B cell (primary cell): Measurements from ENCODE around the gene SPSB3.

Experiments used
- EZH2 ChIP-seq: IDR thresholded peaks from 2 replicates; pipeline ENCODE4 v1.6.1; 2012; ENCODE audit warnings: borderline replicate concordance, low read depth, mild to moderate bottlenecking, moderate library complexity, low read length; ENCODE audit not compliant: insufficient read depth, poor library complexity, severe bottlenecking
- TF ChIP-seq, protein P1 (sequence below): fragments of 200-600 bp; IDR thresholded peaks from one replicate; pipeline ENCODE4 v1.8.0; 2022; ENCODE audit warnings: antibody characterized with exemption, mild to moderate bottlenecking

DNA sequence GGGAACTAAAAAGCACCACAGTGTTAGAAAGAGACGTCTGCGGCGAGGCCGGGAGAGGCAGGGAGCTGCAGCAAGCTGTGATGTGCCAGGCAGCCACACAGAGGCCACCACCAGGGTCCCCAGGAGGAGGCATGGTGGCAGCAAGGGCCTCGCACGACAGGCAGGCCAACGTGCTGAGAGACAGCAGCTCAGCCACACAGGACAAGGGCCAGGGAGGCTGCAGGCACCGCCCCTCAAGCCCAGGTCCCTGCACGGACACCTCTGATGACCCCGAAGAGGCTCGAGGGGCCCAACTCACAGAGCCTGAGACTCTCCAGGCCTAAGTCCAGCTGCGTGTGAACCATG lies 38.5 kb upstream of the SPSB3 start:
- TF ChIP-seq, protein P1, sequence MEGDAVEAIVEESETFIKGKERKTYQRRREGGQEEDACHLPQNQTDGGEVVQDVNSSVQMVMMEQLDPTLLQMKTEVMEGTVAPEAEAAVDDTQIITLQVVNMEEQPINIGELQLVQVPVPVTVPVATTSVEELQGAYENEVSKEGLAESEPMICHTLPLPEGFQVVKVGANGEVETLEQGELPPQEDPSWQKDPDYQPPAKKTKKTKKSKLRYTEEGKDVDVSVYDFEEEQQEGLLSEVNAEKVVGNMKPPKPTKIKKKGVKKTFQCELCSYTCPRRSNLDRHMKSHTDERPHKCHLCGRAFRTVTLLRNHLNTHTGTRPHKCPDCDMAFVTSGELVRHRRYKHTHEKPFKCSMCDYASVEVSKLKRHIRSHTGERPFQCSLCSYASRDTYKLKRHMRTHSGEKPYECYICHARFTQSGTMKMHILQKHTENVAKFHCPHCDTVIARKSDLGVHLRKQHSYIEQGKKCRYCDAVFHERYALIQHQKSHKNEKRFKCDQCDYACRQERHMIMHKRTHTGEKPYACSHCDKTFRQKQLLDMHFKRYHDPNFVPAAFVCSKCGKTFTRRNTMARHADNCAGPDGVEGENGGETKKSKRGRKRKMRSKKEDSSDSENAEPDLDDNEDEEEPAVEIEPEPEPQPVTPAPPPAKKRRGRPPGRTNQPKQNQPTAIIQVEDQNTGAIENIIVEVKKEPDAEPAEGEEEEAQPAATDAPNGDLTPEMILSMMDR: no peak
- no peak for TF ChIP-seq EZH2
